B cell (primary cell): ENCODE results near the gene EDC3. TPM values are rescaled to one million over a fixed set of nuclear protein-coding genes. Genes with fewer than 3 reads are reported as not detected.

Experiments
- ATAC-seq: fragments of 200-7000 bp; cut with Tn5 transposase; one replicate; pipeline ENCODE4 v1.10.0; 2021; ENCODE audit warnings: low read depth, mild to moderate bottlenecking, moderate number of reproducible peaks, moderate library complexity
- CTCF ChIA-PET: fragments of 350-600 bp; sonication (Branson Sonifier 250); formaldehyde crosslinking; loops from one replicate; lab custom pipeline; 2021; ENCODE audit warnings: antibody characterized with exemption, inconsistent platforms; lab: Charles Lee
- POLR2A ChIA-PET: fragments of 350-600 bp; sonication (Branson Sonifier 250); formaldehyde crosslinking; loops from one replicate; lab custom pipeline; 2021; ENCODE audit warnings: antibody characterized with exemption; lab: Charles Lee
- DNase-seq: peaks from one replicate; pipeline ENCODE4 v3.0.0; 2013
- H2AFZ ChIP-seq: 2 replicates; pipeline ENCODE4 v1.6.1; 2012; ENCODE audit warnings: mild to moderate bottlenecking, low read depth, low read length; ENCODE audit not compliant: insufficient read depth, poor library complexity, severe bottlenecking
- H3K27ac ChIP-seq, 2 donors: 1 replicate in 1 of 2; 2 replicates in 1 of 2; pipeline ENCODE4 v1.5.1; 2012 to 2013; ENCODE audit warnings: low read length in 2 of 2, mild to moderate bottlenecking in 2 of 2, moderate library complexity in 1 of 2
- H3K27me3 ChIP-seq, 4 experiments: fragments of 200-600 bp in 1 of 4; sonication (generic) in 1 of 4; replicated peaks in 1 of 4; 1 replicate in 2 of 4; 2 replicates in 2 of 4; pipeline versions ENCODE4 v1.6.1 to v1.7.0; 2013 to 2016; ENCODE audit warnings: low read length in 3 of 4, mild to moderate bottlenecking in 2 of 4, mixed read lengths in 1 of 4, moderate library complexity in 1 of 4; ENCODE audit not compliant: insufficient read depth in 4 of 4, control insufficient read depth in 3 of 4; ENCODE audit errors: control extremely low read depth in 1 of 4
- H3K36me3 ChIP-seq, 2 experiments: replicated peaks in 1 of 2; 1 replicate in 1 of 2; 2 replicates in 1 of 2; pipeline versions ENCODE4 v1.6.1 to v1.7.1; 2013; ENCODE audit warnings: low read length in 1 of 2; ENCODE audit not compliant: insufficient read depth in 2 of 2, control insufficient read depth in 1 of 2; ENCODE audit errors: control extremely low read depth in 1 of 2, extremely low read depth in 1 of 2
- H3K4me1 ChIP-seq, 2 donors: fragments of 200-600 bp in 1 of 2; sonication (generic) in 1 of 2; 1 replicate in 1 of 2; 2 replicates in 1 of 2; pipeline versions ENCODE4 v1.5.1 to v1.6.1; 2013 to 2017; ENCODE audit warnings: low read length in 2 of 2; ENCODE audit not compliant: control insufficient read depth in 2 of 2, insufficient read depth in 2 of 2
- H3K4me2 ChIP-seq: replicated peaks from 2 replicates; pipeline ENCODE3; 2012; ENCODE audit warnings: mild to moderate bottlenecking, low read depth, low read length; ENCODE audit not compliant: poor library complexity, severe bottlenecking
- H3K4me3 ChIP-seq, 5 experiments: fragments of 200-600 bp in 1 of 5; sonication (generic) in 1 of 5; 1 replicate in 3 of 5; 2 replicates in 2 of 5; pipeline versions ENCODE4 v1.5.1 to v1.7.0; 2011 to 2016; ENCODE audit warnings: low read length in 4 of 5, mild to moderate bottlenecking in 4 of 5, low read depth in 2 of 5, control low read depth in 1 of 5, moderate library complexity in 1 of 5; ENCODE audit not compliant: insufficient read depth in 1 of 5; ENCODE audit errors: control extremely low read depth in 1 of 5, extremely low read depth in 1 of 5
- H3K79me2 ChIP-seq: fragments of 200-600 bp; sonication (generic); one replicate; pipeline ENCODE4 v1.6.0; 2016; ENCODE audit warnings: low read length; ENCODE audit not compliant: control insufficient read depth, insufficient read depth
- H3K9ac ChIP-seq: fragments of 200-600 bp; sonication (generic); 2 replicates; pipeline ENCODE4 v1.6.1; 2017; ENCODE audit warnings: mild to moderate bottlenecking, low read length, moderate library complexity
- H3K9me3 ChIP-seq, 3 donors: one replicate each; pipeline versions ENCODE4 v1.6.1 to v1.7.1; 2013; ENCODE audit warnings: low read length in 2 of 3; ENCODE audit not compliant: control insufficient read depth in 2 of 3, insufficient read depth in 1 of 3; ENCODE audit errors: control extremely low read depth in 1 of 3
- H4K20me1 ChIP-seq: 2 replicates; pipeline ENCODE4 v1.6.0; 2012; ENCODE audit warnings: mild to moderate bottlenecking, low read length; ENCODE audit not compliant: insufficient read depth, control insufficient read depth, poor library complexity, severe bottlenecking
- H3K27ac Mint-ChIP-seq: one replicate; pipeline ENCODE4 v1.8.0; 2021; ENCODE audit warnings: mixed read lengths
- H3K27me3 Mint-ChIP-seq: one replicate; pipeline ENCODE4 v1.8.0; 2021; ENCODE audit warnings: mixed read lengths
- H3K4me1 Mint-ChIP-seq: one replicate; pipeline ENCODE4 v1.8.0; 2021; ENCODE audit warnings: mixed read lengths
- H3K4me3 Mint-ChIP-seq: one replicate; pipeline ENCODE4 v1.8.0; 2021; ENCODE audit warnings: mixed read lengths
- H3K9me3 Mint-ChIP-seq: one replicate; pipeline ENCODE4 v1.8.0; 2022; ENCODE audit warnings: mixed read lengths; ENCODE audit not compliant: insufficient read depth
- CTCF ChIP-seq: fragments of 200-600 bp; IDR thresholded peaks from one replicate; pipeline ENCODE4 v1.8.0; 2022; ENCODE audit warnings: antibody characterized with exemption, mild to moderate bottlenecking
- EZH2 ChIP-seq: IDR thresholded peaks from 2 replicates; pipeline ENCODE4 v1.6.1; 2012; ENCODE audit warnings: borderline replicate concordance, low read depth, mild to moderate bottlenecking, moderate library complexity, low read length; ENCODE audit not compliant: insufficient read depth, poor library complexity, severe bottlenecking
- WGBS: methylation state at CpG from one replicate; pipeline ENCODE4 v1.1.5; 2013; ENCODE audit warnings: missing lambda C conversion rate; ENCODE audit not compliant: insufficient coverage; 5-methylcytosine and 5-hydroxymethylcytosine counted together
- intact Hi-C: fragments of 100-400 bp; cut with micrococcal nuclease; formaldehyde crosslinking; loops from one replicate; pipeline ENCODE4 v1.10.0; 2022
- polyA plus RNA-seq: library from polyadenylated mRNA; depleted of rRNA; stranded (reverse); fragments of >200 nt; gene quantifications from 2 replicates; pipeline ENCODE4 v1.2.3, GENCODE V29; 2012
- total RNA-seq, 2 donors: library from RNA; stranded (reverse); fragments of 120-200 nt in 1 of 2; gene quantifications; 1 replicate in 1 of 2; 2 replicates in 1 of 2; pipeline versions ENCODE4 v1.2.3 to v1.2.4, GENCODE V29; 2013 to 2022

EDC3 gene
- total and polyA plus RNA-seq, 2 donors (not counting 1 experiment from before 2014, with no cell fraction given) = 16.9 to 55.4 TPM

GRCh38 chr15:74683758-74684157 lies 12.1 kb downstream of the EDC3 start:
- ChIA-PET CTCF (interaction anchor here (0.7 to 0.9 kb wide), 2 partner anchors 49 to 62 kb away, joined by 3 read pairs; no protein-coding TSS in a partner anchor), POLR2A (no interaction called here)
- H4K20me1 ChIP-seq = peaks cover 14% of the 10 kb centered on the region
- no peak overlapping the region for H3K9ac ChIP-seq
- Mint-ChIP-seq H3K27me3 (no peaks in the 10 kb centered on the region), H3K27ac (no peak overlapping the region), H3K4me3 (no peak overlapping the region), H3K9me3 (no peaks in the 10 kb centered on the region), H3K4me1 (peaks cover 18% of the 10 kb centered on the region)
- H2AFZ ChIP-seq = no peak overlapping the region
- no peaks in the 10 kb centered on the region for H3K27me3 ChIP-seq
- H3K4me3 ChIP-seq = no peak overlapping the region
- TF ChIP-seq EZH2 (no peak), CTCF (no peak)
- peaks cover 3 to 7% of the 10 kb centered on the region in 2 experiments for H3K36me3 ChIP-seq
- WGBS = no CpG with 5 or more reads among the region's 1 CpG
- DNase-seq = no peak
- intact Hi-C loops = no loop called here
- peaks cover 0 to 6% (median 2%) of the 10 kb centered on the region in 3 donors for H3K9me3 ChIP-seq
- no peak overlapping the region for H3K4me2 ChIP-seq
- H3K27ac ChIP-seq = no peak overlapping the region
- no peaks in the 10 kb centered on the region for H3K4me1 ChIP-seq
- ATAC-seq = no peak
- peaks cover 51% of the 10 kb centered on the region for H3K79me2 ChIP-seq

GRCh38 chr15:74682954-74683353 lies 12.9 kb downstream of the EDC3 start:
- ATAC-seq (no peak), DNase-seq (no peak)
- Histone ChIP-seq H3K4me3 (no peak overlapping the region), H4K20me1 (peaks cover 18% of the 10 kb centered on the region), H3K9ac (no peak overlapping the region), H3K9me3 (peaks cover 0 to 6% (median 2%) of the 10 kb centered on the region in 3 donors), H3K27ac (no peak overlapping the region), H2AFZ (no peak overlapping the region), H3K4me1 (no peaks in the 10 kb centered on the region), H3K4me2 (no peak overlapping the region), H3K36me3 (peaks cover 3 to 7% of the 10 kb centered on the region in 2 experiments), H3K79me2 (peaks cover 58% of the 10 kb centered on the region), H3K27me3 (no peaks in the 10 kb centered on the region)
- Mint-ChIP-seq H3K4me1 (peaks cover 15% of the 10 kb centered on the region), H3K4me3 (no peak overlapping the region), H3K27me3 (no peaks in the 10 kb centered on the region), H3K27ac (no peak overlapping the region), H3K9me3 (no peaks in the 10 kb centered on the region)
- 63% methylated on average over 1 of the region's 3 CpGs for WGBS
- POLR2A ChIA-PET = no interaction called here
- CTCF ChIA-PET = no interaction called here
- TF ChIP-seq EZH2 = no peak
- no peak for TF ChIP-seq CTCF
- intact Hi-C loops = no loop called here
